GM18508 (cell line): ENCODE measurements around the gene TMEM252.

Source experiments
- ATAC-seq: cut with Tn5 transposase; IDR thresholded peaks from one replicate; pipeline ENCODE4 v1.9.1; 2021; ENCODE audit warnings: moderate number of reproducible peaks; ENCODE audit not compliant: insufficient read depth, unreplicated experiment

Gene TMEM252

DNA sequence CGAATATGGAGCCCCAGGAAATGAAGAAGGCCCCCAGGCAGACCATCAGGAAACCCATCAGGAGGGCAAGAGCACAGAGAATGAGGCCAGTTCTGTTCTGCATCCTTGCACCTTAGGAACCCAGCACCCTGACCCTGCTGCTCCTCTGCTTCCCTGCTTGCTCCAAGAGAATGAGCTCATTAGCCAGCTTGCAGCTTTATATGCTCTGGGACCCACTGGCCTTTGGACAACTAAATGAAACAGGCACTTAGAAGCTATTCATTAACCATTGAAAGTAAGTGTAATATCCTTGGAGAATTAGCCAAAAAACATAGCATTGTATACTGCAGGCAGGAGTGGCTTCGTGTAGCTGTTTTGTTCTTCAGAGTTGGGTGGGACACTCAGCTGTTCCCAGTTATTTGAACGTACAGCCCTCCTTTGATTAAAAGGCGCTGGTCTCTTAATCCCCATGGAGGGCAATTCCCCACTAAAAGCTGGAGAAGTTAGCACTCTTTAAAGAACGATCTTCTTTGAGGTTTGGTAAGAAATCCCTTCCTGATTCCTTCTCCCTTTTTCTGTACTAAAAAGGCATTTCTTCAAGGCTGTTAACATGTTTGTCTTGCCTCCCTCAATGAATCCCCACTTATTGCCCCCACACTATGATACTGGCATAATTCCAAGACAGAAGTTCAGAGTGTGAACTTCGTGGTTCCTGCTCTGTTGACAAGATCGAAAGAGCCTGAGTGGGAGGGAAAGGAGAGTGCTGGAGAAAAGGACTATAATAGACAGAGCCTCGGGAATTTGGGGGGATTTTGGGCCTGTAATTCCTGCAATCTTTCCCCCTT is at the start of gene TMEM252:
TMEM252 (minus strand) TSS at position 172 of the 824 bp plus-strand sequence; CDS start at position 103, 69 bp downstream.
- ATAC-seq, result no peak

GRCh38 chr9:68585034-68585761 is 44.5 kb upstream of the TMEM252 start:
- ATAC-seq, result no peak

GRCh38 chr9:68584189-68585033 is 43.7 kb upstream of the TMEM252 start:
- ATAC-seq, result peak; percentile 58

DNA sequence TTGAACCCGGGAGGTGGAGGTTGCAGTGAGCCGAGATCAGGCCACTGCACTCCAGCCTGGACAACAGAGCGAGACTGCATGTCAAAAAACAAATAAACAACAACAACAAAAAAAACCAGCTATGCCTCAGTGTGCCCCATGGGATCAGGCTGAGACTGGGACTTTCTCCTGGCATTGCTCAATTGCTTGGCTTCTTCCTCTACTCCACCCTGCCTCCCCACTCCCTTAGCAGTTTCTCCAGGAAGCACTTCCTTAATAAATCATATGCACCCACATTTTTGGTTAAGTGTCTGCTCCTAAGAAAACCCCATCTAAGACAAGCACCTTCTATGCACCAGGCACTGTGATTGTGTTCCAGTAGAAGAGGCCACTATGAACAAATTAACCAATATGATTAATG is 41.0 kb upstream of the TMEM252 start:
- no peak for ATAC-seq

GRCh38 chr9:68577774-68578591 is 37.3 kb upstream of the TMEM252 start:
- ATAC-seq, result peak; percentile 87

GRCh38 chr9:68575817-68576216 is 35.1 kb upstream of the TMEM252 start:
- ATAC-seq, result no peak

DNA sequence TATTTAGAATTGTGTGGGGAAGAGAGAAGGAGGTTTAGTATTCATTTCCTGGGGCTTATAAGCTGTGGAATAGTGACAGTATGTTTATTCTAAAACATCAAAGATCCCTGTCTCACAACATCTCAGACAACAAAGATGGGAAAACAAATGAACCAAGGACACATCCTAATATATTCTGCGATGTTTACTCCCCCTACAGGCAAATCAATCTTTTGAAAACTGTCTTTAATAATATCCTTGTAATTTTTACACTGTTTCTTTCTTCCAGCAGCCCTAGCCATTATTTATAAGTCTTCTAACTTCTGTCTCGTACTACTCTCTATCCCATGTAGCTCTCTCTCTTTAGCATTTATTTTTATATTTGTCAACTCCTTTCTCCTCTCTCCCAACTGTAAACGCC is 33.5 kb upstream of the TMEM252 start:
- ATAC-seq, result no peak

GRCh38 chr9:68567565-68567964 is 26.9 kb upstream of the TMEM252 start:
- ATAC-seq, result no peak

DNA sequence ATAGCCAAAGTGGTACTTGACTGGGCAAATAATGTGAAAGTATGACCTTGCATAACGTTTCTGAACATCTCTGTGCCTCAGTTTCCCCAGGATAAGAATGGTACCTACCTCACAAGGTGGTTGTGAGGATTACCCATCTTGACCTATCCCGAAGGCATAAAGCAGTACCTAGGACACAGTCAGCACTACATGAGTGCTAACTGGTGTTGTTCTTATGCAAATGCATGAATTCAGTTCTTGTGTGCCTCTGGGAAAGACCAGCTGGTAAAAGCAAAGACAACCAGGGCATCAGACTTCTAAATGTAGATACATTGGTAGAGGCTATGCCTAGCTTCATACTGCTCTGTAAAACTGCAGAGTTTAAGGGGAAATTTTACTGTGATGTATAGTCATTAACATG is 21.8 kb upstream of the TMEM252 start:
- ATAC-seq, result no peak

DNA sequence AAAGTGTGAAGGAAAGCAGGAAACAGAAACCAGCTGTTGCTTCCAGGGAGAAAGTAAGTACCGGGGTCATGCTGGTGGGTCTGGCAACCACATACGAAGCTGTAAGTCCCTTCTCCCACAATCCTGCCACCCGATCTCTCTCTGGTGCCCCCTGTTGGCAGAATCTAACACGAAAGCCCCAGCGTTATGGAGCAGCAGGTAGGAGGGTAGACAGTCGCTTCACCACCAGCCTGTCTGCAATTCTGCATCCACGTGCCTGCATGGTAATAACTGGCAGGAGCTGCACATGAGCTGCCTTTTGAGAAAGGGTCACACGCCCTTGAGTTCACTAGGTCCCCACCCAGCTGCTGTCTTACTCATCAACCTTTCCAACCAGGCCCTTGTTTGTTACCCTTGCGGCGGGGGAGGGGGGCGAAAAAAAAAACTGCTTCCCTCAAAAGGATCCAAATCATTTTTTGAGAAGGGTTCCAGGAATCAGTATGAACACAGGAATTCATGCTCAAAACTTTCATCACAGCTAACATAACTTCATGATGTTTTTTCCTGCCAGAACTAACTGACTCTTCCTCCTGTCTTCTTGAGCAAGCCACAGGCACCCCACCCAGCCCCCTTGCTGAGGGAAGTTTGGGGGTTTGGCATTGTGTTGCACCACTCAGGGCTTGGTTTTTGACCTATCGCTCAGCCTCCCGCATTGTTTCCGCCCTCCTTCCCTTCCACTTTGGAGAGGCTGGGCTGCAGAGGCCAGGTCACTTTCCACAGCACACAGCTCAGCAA is 19.6 kb upstream of the TMEM252 start:
- ATAC-seq, result no peak

- ATAC-seq, result no peak
These were observed 17.9 kb upstream of the TMEM252 start for GRCh38 chr9:68558545-68558944.

DNA sequence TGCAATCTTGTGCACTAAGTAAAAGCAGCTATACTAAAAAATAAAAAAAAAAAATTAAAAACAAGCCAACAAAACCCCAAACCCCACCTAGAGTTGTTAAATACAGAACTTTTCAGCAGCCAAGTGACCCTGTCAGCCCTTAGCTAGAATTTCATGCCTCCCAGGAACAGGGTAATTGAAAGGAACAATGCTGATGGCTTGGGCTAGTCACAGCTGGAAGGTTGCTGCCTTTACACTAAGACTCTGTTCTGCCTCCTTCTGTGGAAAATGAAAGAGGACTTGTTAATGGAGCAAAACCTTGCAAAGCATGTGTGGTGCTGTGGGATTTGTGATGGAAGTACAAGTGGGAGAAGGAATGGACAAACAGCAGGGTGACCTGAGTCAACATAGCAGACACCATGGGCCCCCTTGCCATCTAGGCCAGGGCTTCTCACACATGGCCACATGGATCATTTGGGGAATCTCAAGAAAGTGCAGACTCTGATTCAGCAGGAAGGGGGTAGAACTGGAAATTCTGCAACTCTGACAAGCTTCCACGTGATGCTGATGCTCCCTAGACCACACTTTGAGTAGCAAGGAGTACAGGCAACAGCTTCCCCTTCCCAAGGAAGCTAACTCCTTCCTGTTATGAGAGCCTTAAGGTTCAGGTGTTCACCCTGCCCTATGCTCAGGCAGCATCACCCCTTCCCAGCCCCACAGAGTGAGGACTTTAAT is 14.9 kb upstream of the TMEM252 start:
- ATAC-seq, result no peak

DNA sequence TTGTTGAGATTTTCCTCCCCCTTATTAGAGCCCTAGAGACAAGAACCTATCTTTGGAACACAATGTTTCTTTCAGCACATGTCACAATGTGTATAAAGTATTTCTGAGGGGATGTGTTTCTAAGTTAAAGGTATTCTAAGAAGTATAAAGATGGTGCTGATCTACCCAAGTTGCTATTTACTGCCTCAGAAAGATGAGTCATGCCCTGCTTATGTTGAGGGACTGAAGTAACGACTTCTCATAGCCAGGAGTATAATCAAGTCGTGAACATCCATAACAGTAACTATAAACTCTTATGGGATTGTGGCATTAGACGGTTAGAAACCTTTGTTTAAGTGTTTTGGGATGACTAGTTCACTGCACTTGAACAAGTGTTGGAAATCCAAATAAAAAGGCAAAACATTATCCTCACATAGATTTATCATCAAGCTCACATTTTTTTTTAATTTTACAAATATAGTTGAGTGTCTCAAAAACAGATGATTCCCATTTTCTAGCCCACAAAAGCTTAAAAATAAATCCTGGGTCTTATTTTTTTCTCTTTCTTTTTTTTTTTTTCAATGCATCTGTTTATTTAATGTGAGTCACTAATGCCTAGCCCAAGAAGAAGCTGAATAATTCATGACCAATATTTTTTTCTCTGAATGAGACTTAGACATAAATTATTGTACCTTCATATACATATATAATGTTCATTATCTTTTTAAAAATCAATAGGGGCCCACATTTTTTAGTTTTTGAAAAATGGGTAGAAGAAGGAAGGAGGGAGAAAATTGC is 12.2 kb upstream of the TMEM252 start:
- ATAC-seq, result no peak

GRCh38 chr9:68551191-68551590 is 10.5 kb upstream of the TMEM252 start:
- no peak for ATAC-seq

DNA sequence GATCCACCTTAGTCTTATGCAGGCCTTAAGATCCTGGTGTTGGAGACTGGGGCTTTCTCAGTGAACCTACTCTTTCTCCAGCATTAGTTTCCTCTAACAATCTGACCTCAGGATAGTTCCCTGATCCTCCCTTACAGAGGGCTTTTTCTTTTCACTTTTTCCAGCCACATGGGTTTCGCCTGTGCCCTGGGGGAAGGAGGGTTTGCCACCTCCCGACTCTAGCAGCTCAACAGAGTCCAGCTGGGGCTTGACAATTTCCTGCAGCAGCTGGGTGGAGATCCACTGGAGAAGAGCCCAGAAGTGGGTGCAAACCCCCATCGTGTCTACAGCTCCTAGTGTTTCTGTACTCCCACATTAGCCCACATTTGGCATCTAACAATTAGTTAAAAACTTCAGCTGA is 7.6 kb upstream of the TMEM252 start:
- no peak for ATAC-seq

- ATAC-seq, result no peak
These were observed 6.7 kb upstream of the TMEM252 start for GRCh38 chr9:68547417-68547816.

GRCh38 chr9:68546596-68547390 is 6.1 kb upstream of the TMEM252 start:
- peak; percentile 67 for ATAC-seq
